HEK293T (cell line): ENCODE measurements around the gene SERPIND1.

ENCODE experiments used
- CTCF ChIA-PET: fragments of 350-600 bp; formaldehyde crosslinking; extraction: SDS; loops from one replicate; lab custom pipeline; 2021; ENCODE audit warnings: antibody characterized with exemption, inconsistent platforms; lab: Yijun Ruan, JAX
- POLR2A ChIA-PET: fragments of 350-600 bp; formaldehyde crosslinking; extraction: SDS; loops from one replicate; lab custom pipeline; 2020; ENCODE audit warnings: antibody characterized with exemption, inconsistent platforms; lab: Yijun Ruan, JAX
- DNase-seq: peaks from one replicate; pipeline ENCODE4 v3.0.0; 2012; ENCODE audit warnings: mixed read lengths; ENCODE audit errors: extremely low spot score
- ARNT ChIP-seq: fragments of 450-650 bp; IDR thresholded peaks from 2 replicates; pipeline ENCODE4 v1.6.1; 2017; ENCODE audit warnings: mild to moderate bottlenecking
- BHLHE40 ChIP-seq: fragments of 450-650 bp; IDR thresholded peaks from 2 replicates; pipeline ENCODE4 v1.6.1; 2016; ENCODE audit warnings: mild to moderate bottlenecking, moderate library complexity, borderline replicate concordance
- CTBP1 ChIP-seq: fragments of 450-650 bp; IDR thresholded peaks from 2 replicates; pipeline ENCODE4 v1.6.1; 2016; ENCODE audit warnings: borderline replicate concordance
- ELF4 ChIP-seq: fragments of 450-650 bp; IDR thresholded peaks from 2 replicates; pipeline ENCODE4 v1.6.1; 2017; ENCODE audit warnings: antibody characterized with exemption
- FOXA1 ChIP-seq: fragments of 450-650 bp; IDR thresholded peaks from 2 replicates; pipeline ENCODE4 v1.6.1; 2016; ENCODE audit warnings: mild to moderate bottlenecking
- FOXK2 ChIP-seq: fragments of 450-650 bp; IDR thresholded peaks from 2 replicates; pipeline ENCODE4 v1.6.1; 2016; ENCODE audit warnings: mild to moderate bottlenecking
- FOXM1 ChIP-seq: fragments of 450-650 bp; IDR thresholded peaks from 2 replicates; pipeline ENCODE4 v1.6.1; 2017; ENCODE audit warnings: mild to moderate bottlenecking, borderline replicate concordance
- HDGF ChIP-seq: fragments of 450-650 bp; IDR thresholded peaks from 2 replicates; pipeline ENCODE4 v1.6.1; 2017; ENCODE audit warnings: antibody characterized with exemption, borderline replicate concordance
- L3MBTL2 ChIP-seq: fragments of 450-650 bp; conservative IDR thresholded peaks from 2 replicates; pipeline ENCODE4 v1.6.1; 2016; ENCODE audit warnings: mild to moderate bottlenecking
- LEF1 ChIP-seq: fragments of 450-650 bp; IDR thresholded peaks from 2 replicates; pipeline ENCODE4 v1.6.1; 2017; ENCODE audit warnings: mild to moderate bottlenecking, borderline replicate concordance
- NFRKB ChIP-seq: fragments of 450-650 bp; IDR thresholded peaks from 2 replicates; pipeline ENCODE4 v1.6.1; 2016; ENCODE audit warnings: mild to moderate bottlenecking, moderate library complexity
- PKNOX1 ChIP-seq: fragments of 450-650 bp; IDR thresholded peaks from 2 replicates; pipeline ENCODE4 v1.6.1; 2016
- SP1 ChIP-seq: fragments of 450-650 bp; IDR thresholded peaks from 2 replicates; pipeline ENCODE4 v1.6.1; 2017
- SUZ12 ChIP-seq: fragments of 450-650 bp; IDR thresholded peaks from 2 replicates; pipeline ENCODE4 v1.6.1; 2016; ENCODE audit warnings: mild to moderate bottlenecking
- TARDBP ChIP-seq: fragments of 450-650 bp; IDR thresholded peaks from 2 replicates; pipeline ENCODE4 v1.6.1; 2016
- ZNF384 ChIP-seq: fragments of 450-650 bp; IDR thresholded peaks from 2 replicates; pipeline ENCODE4 v1.6.1; 2016

The SERPIND1 gene

GRCh38 chr22:20779014-20779817 is 5.3 kb downstream of the SERPIND1 start:
- POLR2A ChIA-PET, result no interaction called here
- TF ChIP-seq L3MBTL2 (no peak), FOXK2 (no peak), TARDBP (no peak), PKNOX1 (no peak), HDGF (no peak), SUZ12 (no peak), LEF1 (no peak), ZNF384 (no peak), ARNT (no peak)
- CTCF ChIA-PET, result no interaction called here
- no peak for DNase-seq

GRCh38 chr22:20779818-20780158 is 5.9 kb downstream of the SERPIND1 start:
- ChIA-PET CTCF (no interaction called here), POLR2A (no interaction called here)
- DNase-seq, result no peak
- TF ChIP-seq FOXM1, result no peak
- TF ChIP-seq ARNT, result no peak
- TF ChIP-seq L3MBTL2, result no peak
- no peak for TF ChIP-seq FOXA1
- TF ChIP-seq BHLHE40, result no peak
- TF ChIP-seq SP1, result no peak
- TF ChIP-seq LEF1, result no peak
- TF ChIP-seq HDGF, result no peak
- TF ChIP-seq ZNF384, result no peak

- POLR2A ChIA-PET, result no interaction called here
- no peak for DNase-seq
- no peak for TF ChIP-seq SP1
- TF ChIP-seq L3MBTL2, result no peak
- TF ChIP-seq LEF1, result no peak
- TF ChIP-seq FOXK2, result no peak
- no peak for TF ChIP-seq BHLHE40
- no peak for TF ChIP-seq ZNF384
- TF ChIP-seq FOXA1, result no peak
- TF ChIP-seq ELF4, result no peak
- TF ChIP-seq HDGF, result no peak
- TF ChIP-seq CTBP1, result no peak
- CTCF ChIA-PET, result no interaction called here
Measured at GRCh38 chr22:20781272-20781990, 7.5 kb downstream of the SERPIND1 start.

- ChIA-PET POLR2A (no interaction called here), CTCF (no interaction called here)
- TF ChIP-seq LEF1, result no peak
- TF ChIP-seq NFRKB, result no peak
- TF ChIP-seq PKNOX1, result no peak
- no peak for TF ChIP-seq ZNF384
- no peak for TF ChIP-seq ARNT
- no peak for TF ChIP-seq SP1
- no peak for TF ChIP-seq FOXA1
- no peak for TF ChIP-seq SUZ12
- TF ChIP-seq BHLHE40, result no peak
- TF ChIP-seq HDGF, result no peak
- TF ChIP-seq CTBP1, result no peak
- TF ChIP-seq FOXM1, result no peak
- TF ChIP-seq TARDBP, result no peak
- TF ChIP-seq FOXK2, result no peak
- no peak for TF ChIP-seq L3MBTL2
- TF ChIP-seq ELF4, result no peak
- DNase-seq, result no peak
Measured at GRCh38 chr22:20782083-20782482, 8.2 kb downstream of the SERPIND1 start.

- POLR2A ChIA-PET, result no interaction called here
- CTCF ChIA-PET, result interaction anchor here (1.0 to 1.6 kb wide), 2 partner anchors 9 to 11 kb away, joined by 3 read pairs; partner anchors contain the start of gene SERPIND1
- no peak for DNase-seq
- no peak for TF ChIP-seq HDGF
- TF ChIP-seq LEF1, result no peak
- no peak for TF ChIP-seq SP1
- TF ChIP-seq FOXK2, result no peak
- no peak for TF ChIP-seq FOXM1
- no peak for TF ChIP-seq CTBP1
- no peak for TF ChIP-seq ELF4
- TF ChIP-seq ARNT, result no peak
- no peak for TF ChIP-seq ZNF384
- TF ChIP-seq BHLHE40, result no peak
- no peak for TF ChIP-seq FOXA1
- TF ChIP-seq L3MBTL2, result no peak
- no peak for TF ChIP-seq NFRKB
- TF ChIP-seq TARDBP, result no peak
- TF ChIP-seq SUZ12, result no peak
Measured at GRCh38 chr22:20782596-20783299, 8.8 kb downstream of the SERPIND1 start.

- CTCF ChIA-PET, result interaction anchor here (1.0 to 1.6 kb wide), 4 partner anchors 9 to 27 kb away, joined by 3 to 4 read pairs (median 3); partner anchors contain the start of gene SERPIND1
- POLR2A ChIA-PET, result no interaction called here
- TF ChIP-seq FOXK2, result no peak
- no peak for DNase-seq
Measured at GRCh38 chr22:20783300-20783673, 9.4 kb downstream of the SERPIND1 start.
